Measurements from ENCODE around the gene GNAI3. TPM values are rescaled to one million over a fixed set of nuclear protein-coding genes. Genes with fewer than 3 reads are reported as not detected.

Gene GNAI3
- total RNA-seq, 2 donors from 2014 or later: 5.4 to 9.3 TPM

DNA sequence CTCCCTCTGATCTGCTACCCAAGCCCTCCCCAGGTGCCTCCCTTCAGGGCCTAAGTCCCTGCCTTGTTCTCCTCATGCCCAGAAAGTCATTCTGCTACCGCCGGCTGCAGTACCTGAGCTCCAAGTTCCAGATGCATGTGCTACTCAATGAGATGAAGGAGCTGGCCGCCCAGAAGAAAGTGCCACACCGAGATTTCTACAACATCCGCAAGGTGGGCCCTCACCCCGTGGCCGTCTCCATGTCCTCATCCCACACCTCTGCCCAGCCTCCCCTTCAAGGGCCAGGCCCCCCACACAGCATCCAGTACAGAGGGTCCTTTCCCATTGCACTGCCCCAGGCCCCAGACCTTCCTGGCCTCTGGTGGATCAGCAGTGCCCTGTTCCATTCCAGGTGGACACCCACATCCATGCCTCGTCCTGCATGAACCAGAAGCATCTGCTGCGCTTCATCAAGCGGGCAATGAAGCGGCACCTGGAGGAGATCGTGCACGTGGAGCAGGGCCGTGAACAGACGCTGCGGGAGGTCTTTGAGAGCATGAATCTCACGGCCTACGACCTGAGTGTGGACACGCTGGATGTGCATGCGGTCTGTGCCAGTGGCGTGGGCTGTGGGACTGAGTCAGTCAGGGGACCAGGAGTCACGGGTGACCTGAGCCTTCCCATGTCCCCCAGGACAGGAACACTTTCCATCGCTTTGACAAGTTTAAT, 79.4 kb downstream of the GNAI3 start:
- ATAC-seq (ENCODE audit: insufficient number of reproducible peaks, low FRiP score, low read depth) (no peak), DNase-seq (ENCODE audit: low spot score) (no peak)
- Histone ChIP-seq H3K36me3 (peaks cover 52% of the 10 kb centered on the region), H3K4me1 (ENCODE audit: control insufficient read depth in 1 of 2, low read depth in 2 of 2) (peaks cover 14 to 19% of the 10 kb centered on the region in 2 donors), H3K27ac (no peak overlapping the region), H3K27me3 (replicated peaks; ENCODE audit: insufficient read depth) (no peaks in the 10 kb centered on the region), H3K9me3 (no peaks in the 10 kb centered on the region), H3K4me3 (no peak overlapping the region)
- TF ChIP-seq, protein P1, sequence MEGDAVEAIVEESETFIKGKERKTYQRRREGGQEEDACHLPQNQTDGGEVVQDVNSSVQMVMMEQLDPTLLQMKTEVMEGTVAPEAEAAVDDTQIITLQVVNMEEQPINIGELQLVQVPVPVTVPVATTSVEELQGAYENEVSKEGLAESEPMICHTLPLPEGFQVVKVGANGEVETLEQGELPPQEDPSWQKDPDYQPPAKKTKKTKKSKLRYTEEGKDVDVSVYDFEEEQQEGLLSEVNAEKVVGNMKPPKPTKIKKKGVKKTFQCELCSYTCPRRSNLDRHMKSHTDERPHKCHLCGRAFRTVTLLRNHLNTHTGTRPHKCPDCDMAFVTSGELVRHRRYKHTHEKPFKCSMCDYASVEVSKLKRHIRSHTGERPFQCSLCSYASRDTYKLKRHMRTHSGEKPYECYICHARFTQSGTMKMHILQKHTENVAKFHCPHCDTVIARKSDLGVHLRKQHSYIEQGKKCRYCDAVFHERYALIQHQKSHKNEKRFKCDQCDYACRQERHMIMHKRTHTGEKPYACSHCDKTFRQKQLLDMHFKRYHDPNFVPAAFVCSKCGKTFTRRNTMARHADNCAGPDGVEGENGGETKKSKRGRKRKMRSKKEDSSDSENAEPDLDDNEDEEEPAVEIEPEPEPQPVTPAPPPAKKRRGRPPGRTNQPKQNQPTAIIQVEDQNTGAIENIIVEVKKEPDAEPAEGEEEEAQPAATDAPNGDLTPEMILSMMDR (IDR thresholded peaks at IDR 0.05): no peak

DNA sequence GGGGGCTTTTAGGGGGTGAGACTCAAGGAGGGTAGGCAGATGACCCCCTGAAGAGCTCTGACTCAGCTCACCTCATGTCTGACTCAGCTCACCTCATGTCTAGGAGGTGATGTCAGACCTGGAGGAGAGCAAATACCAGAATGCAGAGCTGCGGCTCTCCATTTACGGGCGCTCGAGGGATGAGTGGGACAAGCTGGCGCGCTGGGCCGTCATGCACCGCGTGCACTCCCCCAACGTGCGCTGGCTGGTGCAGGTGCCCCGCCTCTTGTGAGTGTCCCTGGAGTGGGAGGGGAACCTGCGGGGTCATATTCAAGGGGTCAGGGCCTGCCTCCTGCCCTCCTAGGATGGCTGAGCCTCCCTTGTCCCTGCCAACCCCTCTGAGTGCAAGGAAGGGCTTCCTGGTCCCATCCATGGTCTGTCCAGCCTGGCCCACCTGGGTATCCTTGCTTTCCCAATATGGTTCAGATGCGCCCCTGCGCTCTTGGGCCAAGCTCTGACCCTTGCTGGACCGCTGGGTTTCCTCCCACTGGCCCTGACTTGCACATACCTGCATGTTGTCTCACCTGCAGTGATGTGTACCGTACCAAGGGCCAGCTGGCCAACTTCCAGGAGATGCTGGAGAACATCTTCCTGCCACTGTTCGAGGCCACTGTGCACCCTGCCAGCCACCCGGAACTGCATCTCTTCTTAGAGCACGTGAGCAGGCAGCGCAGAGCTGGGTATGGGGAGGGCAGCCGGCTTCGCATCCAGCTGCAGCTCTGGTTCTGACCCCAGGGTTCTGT, 80.3 kb downstream of the GNAI3 start:
- peaks cover 52% of the 10 kb centered on the region for H3K36me3 ChIP-seq
- ATAC-seq (ENCODE audit: insufficient number of reproducible peaks, low FRiP score, low read depth): no peak
- H3K4me3 ChIP-seq: no peak overlapping the region
- peaks cover 8 to 10% of the 10 kb centered on the region in 2 donors for H3K4me1 ChIP-seq (ENCODE audit: control insufficient read depth in 1 of 2, low read depth in 2 of 2)
- no peaks in the 10 kb centered on the region for H3K9me3 ChIP-seq
- H3K27me3 ChIP-seq (replicated peaks; ENCODE audit: insufficient read depth): no peaks in the 10 kb centered on the region
- no peak for DNase-seq (ENCODE audit: low spot score)
- no peak overlapping the region for H3K27ac ChIP-seq
- TF ChIP-seq, protein P1 (IDR thresholded peaks at IDR 0.05): no peak

DNA sequence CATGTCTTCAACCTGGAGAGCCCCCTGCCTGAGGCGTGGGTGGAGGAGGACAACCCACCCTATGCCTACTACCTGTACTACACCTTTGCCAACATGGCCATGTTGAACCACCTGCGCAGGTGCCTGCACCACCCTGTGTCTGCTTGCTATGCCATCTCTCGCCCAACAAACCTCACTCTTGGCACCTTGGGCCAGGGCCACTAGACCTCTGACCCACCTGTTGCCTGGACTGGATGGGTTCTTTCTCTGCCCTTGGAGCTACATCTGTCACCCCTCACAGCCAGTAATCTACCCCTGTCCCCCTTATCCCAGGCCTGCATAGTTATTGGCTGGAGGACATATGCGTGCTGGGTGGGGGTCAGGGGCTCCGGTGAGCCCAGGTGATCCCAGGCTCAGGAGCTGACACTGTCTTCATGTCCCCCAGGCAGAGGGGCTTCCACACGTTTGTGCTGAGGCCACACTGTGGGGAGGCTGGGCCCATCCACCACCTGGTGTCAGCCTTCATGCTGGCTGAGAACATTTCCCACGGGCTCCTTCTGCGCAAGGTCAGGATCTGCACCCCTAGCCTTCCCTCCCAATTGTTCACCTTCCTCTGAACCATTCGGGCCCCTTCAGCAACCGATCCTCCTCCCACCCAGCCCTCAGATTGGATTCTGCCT, 81.1 kb downstream of the GNAI3 start:
- Histone ChIP-seq H3K36me3 (peaks cover 52% of the 10 kb centered on the region), H3K27ac (no peak overlapping the region), H3K9me3 (no peaks in the 10 kb centered on the region), H3K4me1 (ENCODE audit: control insufficient read depth in 1 of 2, low read depth in 2 of 2) (peaks cover under 1 to 2% of the 10 kb centered on the region in 2 donors), H3K27me3 (replicated peaks; ENCODE audit: insufficient read depth) (no peaks in the 10 kb centered on the region), H3K4me3 (no peak overlapping the region)
- no peak for DNase-seq (ENCODE audit: low spot score)
- ATAC-seq (ENCODE audit: insufficient number of reproducible peaks, low FRiP score, low read depth): no peak
- TF ChIP-seq, protein P1 (IDR thresholded peaks at IDR 0.05): no peak

DNA sequence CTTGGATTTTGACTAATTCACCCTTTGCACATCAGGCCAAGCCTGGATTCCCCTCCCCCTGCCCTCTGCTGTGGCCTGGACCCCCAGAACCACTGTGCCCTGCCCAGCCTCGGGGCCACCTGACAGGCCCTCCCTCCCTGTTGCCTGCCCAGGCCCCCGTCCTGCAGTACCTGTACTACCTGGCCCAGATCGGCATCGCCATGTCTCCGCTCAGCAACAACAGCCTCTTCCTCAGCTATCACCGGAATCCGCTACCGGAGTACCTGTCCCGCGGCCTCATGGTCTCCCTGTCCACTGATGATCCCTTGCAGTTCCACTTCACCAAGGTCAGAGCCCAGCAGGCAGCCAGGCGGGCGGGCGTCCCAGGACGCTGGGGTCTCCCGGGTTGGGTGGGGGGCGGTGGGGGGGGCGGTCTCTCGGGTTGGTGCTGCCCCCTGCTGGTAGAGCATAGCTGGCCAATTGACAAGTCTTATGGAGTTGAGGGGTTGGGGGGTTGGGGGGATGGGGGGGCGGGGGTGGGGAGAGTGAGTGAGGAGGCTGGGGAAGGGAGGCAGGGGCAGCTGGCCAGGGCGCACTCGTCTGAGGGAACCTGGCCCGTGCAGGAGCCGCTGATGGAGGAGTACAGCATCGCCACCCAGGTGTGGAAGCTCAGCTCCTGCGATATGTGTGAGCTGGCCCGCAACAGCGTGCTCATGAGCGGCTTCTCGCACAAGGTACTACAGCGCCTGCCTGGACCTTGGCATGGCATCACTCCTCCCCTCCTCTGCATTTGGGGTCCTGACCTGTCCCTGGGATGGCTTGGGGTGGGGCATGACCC, 81.9 kb downstream of the GNAI3 start:
- TF ChIP-seq, protein P1 (IDR thresholded peaks at IDR 0.05): peak; percentile 59
- Histone ChIP-seq H3K4me3 (no peak overlapping the region), H3K9me3 (no peaks in the 10 kb centered on the region), H3K27ac (no peak overlapping the region), H3K4me1 (ENCODE audit: control insufficient read depth in 1 of 2, low read depth in 2 of 2) (no peaks in the 10 kb centered on the region), H3K36me3 (peaks cover 52% of the 10 kb centered on the region), H3K27me3 (replicated peaks; ENCODE audit: insufficient read depth) (no peaks in the 10 kb centered on the region)
- DNase-seq (ENCODE audit: low spot score) (no peak), ATAC-seq (ENCODE audit: insufficient number of reproducible peaks, low FRiP score, low read depth) (no peak)
